Measurements from ENCODE around the gene ZNF439. TPM values are rescaled to one million over a fixed set of nuclear protein-coding genes. Genes with fewer than 3 reads are reported as not detected.
"Not testable (repeated sequence)": the region's sequence is repeated elsewhere in the genome, so short reads cannot be mapped to it uniquely, and the experiment has no call there.

ZNF439 gene
- total RNA-seq, 1 donor from 2014 or later, result 6.6 TPM

DNA sequence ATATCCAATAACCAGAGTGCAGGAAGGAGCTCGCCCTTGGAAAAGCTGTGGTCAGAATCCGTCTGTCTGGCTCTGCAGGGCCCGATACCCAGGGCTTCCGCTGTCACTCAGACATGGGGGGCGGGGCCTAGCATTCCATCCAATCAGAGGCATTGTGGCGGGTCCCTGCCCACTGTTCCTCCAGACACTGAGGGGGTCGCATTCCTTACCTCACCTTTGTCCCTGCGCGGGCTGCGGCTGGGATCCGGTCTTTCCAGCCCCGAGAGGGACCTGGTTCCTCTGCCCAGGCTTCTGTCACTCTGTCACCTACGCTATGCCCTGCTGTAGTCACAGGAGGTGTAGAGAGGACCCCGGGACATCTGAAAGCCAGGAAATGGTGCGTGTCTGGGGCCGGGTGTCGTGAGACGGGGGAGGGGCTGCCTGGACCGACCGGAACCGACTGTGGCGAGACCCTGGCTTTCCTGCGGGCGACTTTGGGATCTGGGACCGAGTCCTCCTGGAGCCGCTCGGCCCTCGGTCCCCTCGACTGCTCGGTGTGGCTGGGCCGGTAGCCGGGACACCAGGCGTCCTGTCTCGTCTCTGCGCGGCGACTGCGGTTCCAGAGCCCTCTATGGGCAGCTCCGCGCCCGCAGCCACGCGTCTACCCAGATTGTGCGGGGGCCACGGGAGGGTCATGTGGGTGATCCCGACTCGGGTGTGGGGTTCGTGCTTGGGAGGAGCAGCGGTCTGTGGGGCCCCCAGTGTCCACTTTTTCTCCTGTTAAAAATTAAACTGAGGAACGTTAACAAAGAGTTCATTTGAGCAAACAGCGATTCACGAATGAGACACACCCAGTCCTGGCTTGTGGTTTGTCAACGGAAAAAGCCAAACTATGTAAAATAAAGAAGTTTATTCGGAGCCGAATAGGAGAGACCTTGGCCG lies 39.3 kb downstream of the ZNF439 start, which contains the start of gene ZNF69:
Gene ZNF69, plus strand, starts transcription at position 172 of the 921 bp plus-strand sequence. Its CDS starts 142 bp downstream, at position 314.
- peaks cover 45% of the 10 kb centered on the region for H3K36me3 Mint-ChIP-seq (ENCODE audit: low read depth)
- DNase-seq (ENCODE audit: low read depth, low spot score), result peak; percentile 90
- peak; percentile 54 for TF ChIP-seq CTCF (conservative IDR thresholded peaks at IDR 0.05)
- peaks cover 6% of the 10 kb centered on the region for H3K9me3 Mint-ChIP-seq
- peak within 1 kb of the TSS; percentile 97 for H3K27ac Mint-ChIP-seq (ENCODE audit: unreplicated experiment)
- H3K27me3 Mint-ChIP-seq (ENCODE audit: low read depth), result no peaks in the 10 kb centered on the region
- H3K4me3 Mint-ChIP-seq, result peak within 1 kb of the TSS; percentile 98
- peaks cover 40% of the 10 kb centered on the region for H3K4me1 Mint-ChIP-seq

DNA sequence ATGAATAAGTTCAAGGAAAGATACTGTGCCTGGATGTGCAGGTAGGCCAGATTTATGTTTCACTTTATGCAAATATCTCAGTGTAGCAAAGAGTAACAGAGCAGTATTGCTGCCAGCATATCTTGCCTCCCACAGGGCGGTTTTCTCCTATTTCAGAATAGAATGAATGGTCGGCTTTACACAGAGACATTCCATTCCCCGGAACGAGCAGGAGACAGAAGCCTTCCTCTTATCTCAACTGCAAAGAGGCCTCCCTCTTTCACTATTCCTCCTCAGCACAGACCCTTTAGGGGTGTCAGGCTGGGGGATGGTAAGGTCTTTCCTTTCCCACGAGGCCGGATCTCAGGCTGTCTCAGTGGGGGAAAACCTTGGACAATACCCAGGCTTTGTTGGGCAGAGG lies 41.4 kb downstream of the ZNF439 start:
- DNase-seq (ENCODE audit: low read depth, low spot score), result peak; percentile 18
- Mint-ChIP-seq H3K36me3 (ENCODE audit: low read depth) (peaks cover 65% of the 10 kb centered on the region), H3K4me3 (peak overlapping the region; percentile 98), H3K9me3 (peaks cover 14% of the 10 kb centered on the region), H3K27ac (ENCODE audit: unreplicated experiment) (peak overlapping the region; percentile 90), H3K4me1 (peaks cover 40% of the 10 kb centered on the region)
- not testable (repeated sequence) for H3K27me3 Mint-ChIP-seq (ENCODE audit: low read depth)

GRCh38 chr19:11890634-11891033 lies 42.1 kb downstream of the ZNF439 start:
- Mint-ChIP-seq H3K27ac (ENCODE audit: unreplicated experiment) (peak overlapping the region; percentile 90), H3K9me3 (peaks cover 19% of the 10 kb centered on the region), H3K27me3 (ENCODE audit: low read depth) (no peaks in the 10 kb centered on the region), H3K4me1 (peaks cover 40% of the 10 kb centered on the region), H3K4me3 (peak overlapping the region; percentile 98), H3K36me3 (ENCODE audit: low read depth) (peaks cover 72% of the 10 kb centered on the region)
- no peak for TF ChIP-seq CTCF (conservative IDR thresholded peaks at IDR 0.05)
- no peak for DNase-seq (ENCODE audit: low read depth, low spot score)

GRCh38 chr19:11894851-11895250 lies 46.3 kb downstream of the ZNF439 start:
- TF ChIP-seq CTCF (conservative IDR thresholded peaks at IDR 0.05), result no peak
- Mint-ChIP-seq H3K36me3 (ENCODE audit: low read depth) (peaks cover 84% of the 10 kb centered on the region), H3K27me3 (ENCODE audit: low read depth) (no peaks in the 10 kb centered on the region), H3K27ac (ENCODE audit: unreplicated experiment) (no peak overlapping the region), H3K4me1 (peaks cover 11% of the 10 kb centered on the region), H3K4me3 (no peak overlapping the region), H3K9me3 (peaks cover 22% of the 10 kb centered on the region)
- DNase-seq (ENCODE audit: low read depth, low spot score), result no peak

DNA sequence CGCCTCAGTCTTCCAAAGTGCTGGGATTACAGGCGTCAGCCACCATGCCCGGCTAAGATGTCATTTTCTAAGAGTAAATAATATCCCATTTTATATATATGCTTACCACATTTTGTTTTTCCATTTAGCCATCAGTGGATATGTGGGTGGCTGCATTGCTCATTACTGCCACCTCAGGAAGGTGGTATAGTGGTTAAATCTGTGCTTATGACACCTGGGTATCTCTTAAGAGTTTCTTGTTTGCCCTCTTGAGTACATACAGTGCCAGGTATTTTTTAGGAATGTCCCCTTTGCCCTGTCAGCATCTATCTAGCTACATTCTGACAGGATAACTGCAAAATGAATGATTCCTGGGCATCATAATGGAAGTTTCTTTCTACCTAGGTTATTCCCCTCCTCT lies 53.7 kb downstream of the ZNF439 start:
- TF ChIP-seq CTCF (conservative IDR thresholded peaks at IDR 0.05), result no peak
- H3K36me3 Mint-ChIP-seq (ENCODE audit: low read depth), result peaks cover 85% of the 10 kb centered on the region
- H3K4me1 Mint-ChIP-seq, result no peaks in the 10 kb centered on the region
- no peak overlapping the region for H3K4me3 Mint-ChIP-seq
- no peak overlapping the region for H3K27ac Mint-ChIP-seq (ENCODE audit: unreplicated experiment)
- peaks cover 2% of the 10 kb centered on the region for H3K27me3 Mint-ChIP-seq (ENCODE audit: low read depth)
- H3K9me3 Mint-ChIP-seq, result peaks cover 26% of the 10 kb centered on the region
- DNase-seq (ENCODE audit: low read depth, low spot score), result no peak

GRCh38 chr19:11905928-11906327 lies 57.4 kb downstream of the ZNF439 start:
- peaks cover 2% of the 10 kb centered on the region for H3K27me3 Mint-ChIP-seq (ENCODE audit: low read depth)
- no peaks in the 10 kb centered on the region for H3K4me1 Mint-ChIP-seq

DNA sequence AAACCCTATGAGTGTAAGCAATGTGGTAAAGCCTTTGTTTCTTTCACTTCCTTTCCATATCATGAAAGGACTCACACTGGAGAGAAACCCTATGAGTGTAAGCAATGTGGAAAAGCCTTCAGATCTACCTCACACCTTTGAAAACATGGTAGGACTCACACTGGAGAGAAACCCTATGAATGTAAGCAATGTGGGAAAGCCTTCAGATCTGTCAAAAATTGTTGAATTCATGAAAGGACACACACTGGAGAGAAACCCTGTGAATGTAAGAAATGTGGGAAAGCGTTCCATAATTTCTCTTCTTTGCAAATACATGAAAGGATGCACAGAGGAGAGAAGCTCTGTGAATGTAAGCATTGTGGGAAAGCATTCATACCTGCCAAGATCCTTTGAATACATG lies 63.4 kb downstream of the ZNF439 start:
- H3K4me1 Mint-ChIP-seq; H3K27ac Mint-ChIP-seq (ENCODE audit: unreplicated experiment); H3K27me3 Mint-ChIP-seq (ENCODE audit: low read depth); DNase-seq (ENCODE audit: low read depth, low spot score): not testable (repeated sequence)
- Mint-ChIP-seq H3K4me3 (peak overlapping the region; percentile 21), H3K9me3 (peaks cover 24% of the 10 kb centered on the region), H3K36me3 (ENCODE audit: low read depth) (peaks cover 77% of the 10 kb centered on the region)

More at GRCh38 chr19:11905928-11906327, 57.4 kb downstream of the ZNF439 start:
- no peak overlapping the region for H3K4me3 Mint-ChIP-seq
- peaks cover 94% of the 10 kb centered on the region for H3K36me3 Mint-ChIP-seq (ENCODE audit: low read depth)
- no peak for DNase-seq (ENCODE audit: low read depth, low spot score)
- no peak for TF ChIP-seq CTCF (conservative IDR thresholded peaks at IDR 0.05)
- H3K9me3 Mint-ChIP-seq, result peaks cover 25% of the 10 kb centered on the region
- no peak overlapping the region for H3K27ac Mint-ChIP-seq (ENCODE audit: unreplicated experiment)

- H3K4me1 Mint-ChIP-seq; H3K27ac Mint-ChIP-seq (ENCODE audit: unreplicated experiment); H3K4me3 Mint-ChIP-seq; H3K27me3 Mint-ChIP-seq (ENCODE audit: low read depth); DNase-seq (ENCODE audit: low read depth, low spot score): not testable (repeated sequence)
- Mint-ChIP-seq H3K36me3 (ENCODE audit: low read depth) (peaks cover 65% of the 10 kb centered on the region), H3K9me3 (peaks cover 20% of the 10 kb centered on the region)
Observed at GRCh38 chr19:11914417-11915051, 66.0 kb downstream of the ZNF439 start.
